H1 (cell line): ENCODE data around the gene RICTOR. TPM values are rescaled to one million over a fixed set of nuclear protein-coding genes. Genes with fewer than 3 reads are reported as not detected.
A peak's percentile ranks its signal among the peaks of the same experiment; 100 is the strongest.

Experiments used
- ASH2L ChIP-seq: fragments of 200-600, 300-600 bp; sonication (generic); IDR thresholded peaks from one replicate; pipeline ENCODE4 v1.7.1; 2017; ENCODE audit warnings: low read length
- CEBPB ChIP-seq: IDR thresholded peaks from 2 replicates; pipeline ENCODE4 v1.6.1; 2012; ENCODE audit warnings: low read depth, low read length
- CHD2 ChIP-seq: IDR thresholded peaks from 2 replicates; pipeline ENCODE4 v1.6.1; 2012; ENCODE audit warnings: low read length, improper control_type of control experiment
- E2F6 ChIP-seq: IDR thresholded peaks from 2 replicates; pipeline ENCODE4 v1.6.1; 2012; ENCODE audit warnings: inconsistent platforms
- FOSL1 ChIP-seq: IDR thresholded peaks from 2 replicates; pipeline ENCODE4 v1.6.1; 2011; ENCODE audit warnings: mild to moderate bottlenecking, low read depth, low read length, moderate library complexity; ENCODE audit not compliant: insufficient read depth
- GTF2F1 ChIP-seq: IDR thresholded peaks from 2 replicates; pipeline ENCODE4 v1.6.1; 2012; ENCODE audit warnings: low read depth, low read length, improper control_type of control experiment, borderline replicate concordance
- HDAC6 ChIP-seq: IDR thresholded peaks from one replicate; pipeline ENCODE4 v1.7.1; 2012; ENCODE audit warnings: low read depth, mild to moderate bottlenecking, inconsistent platforms, low read length, moderate library complexity
- POLR2AphosphoS5 ChIP-seq: IDR thresholded peaks from 2 replicates; pipeline ENCODE4 v1.6.1; 2011; ENCODE audit warnings: low read depth, low read length
- POU5F1 ChIP-seq: IDR thresholded peaks from 2 replicates; pipeline ENCODE4 v1.6.1; 2011; ENCODE audit warnings: low read depth, mild to moderate bottlenecking, low read length, moderate library complexity
- RBBP5 ChIP-seq: IDR thresholded peaks from 2 replicates; pipeline ENCODE4 v1.7.1; 2012; ENCODE audit warnings: low read depth, mild to moderate bottlenecking, inconsistent platforms, low read length, moderate library complexity, borderline replicate concordance
- RNF2 ChIP-seq: fragments of 200-900, 300-1000 bp; sonication (generic); IDR thresholded peaks from 2 replicates; pipeline ENCODE4 v1.7.1; 2016; ENCODE audit warnings: borderline replicate concordance, low read depth, mild to moderate bottlenecking, antibody characterized with exemption, low read length; ENCODE audit not compliant: poor library complexity, severe bottlenecking; ENCODE audit errors: missing control alignments
- TCF12 ChIP-seq: IDR thresholded peaks from 2 replicates; pipeline ENCODE4 v1.6.1; 2011; ENCODE audit warnings: low read depth, mild to moderate bottlenecking, low read length
- ZNF274 ChIP-seq: IDR thresholded peaks from 2 replicates; pipeline ENCODE4 v1.7.0; 2012; ENCODE audit warnings: low read length, borderline replicate concordance; ENCODE audit errors: extremely low read depth
- polyA plus RNA-seq, 7 experiments: library from polyadenylated mRNA; depleted of rRNA in 3 of 7; stranded (reverse) in 5 of 7; unstranded in 2 of 7; fragments of >200 nt in 5 of 7; fragments of 200-250 nt in 2 of 7; gene quantifications; 1 replicate in 5 of 7; 2 replicates in 1 of 7; 4 replicates in 1 of 7; pipeline versions ENCODE4 v1.2.1 to v1.2.3, GENCODE V29; 2011 to 2013; ENCODE audit warnings: missing spikeins in 2 of 7, mixed read lengths in 2 of 7
- total RNA-seq: library from RNA; stranded (reverse); fragmentation: NEBNext Ultra II Directional; extraction: Animal tissue kit (Norgen Biotek cat#: 25700); gene quantifications from 2 replicates; pipeline ENCODE4 v1.2.1, GENCODE V29; 2021
- TF ChIP-seq, protein P1 (sequence below): IDR thresholded peaks from 2 replicates; pipeline ENCODE4 v1.6.1; 2011; ENCODE audit warnings: low read length, improper control_type of control experiment

Gene RICTOR
- total and polyA plus RNA-seq, 2 of the 8 experiments (the other 6 are each of a cell fraction or from before 2014, with no cell fraction given): 4.3 to 26.6 TPM

DNA sequence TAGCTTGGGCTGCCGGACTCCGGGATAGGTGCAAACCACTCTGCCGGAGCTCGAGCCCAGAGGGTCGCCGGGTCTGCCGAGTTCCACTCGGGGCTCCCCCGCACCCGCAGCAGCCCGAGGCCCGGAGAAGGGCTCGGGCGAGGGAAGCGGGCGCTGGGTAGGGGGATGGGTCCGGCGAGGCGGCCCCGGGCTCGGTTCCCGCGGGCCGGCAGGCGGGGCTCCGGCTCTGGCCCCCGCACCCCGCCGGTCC lies 507 bp downstream of the RICTOR start (continued):
- TF ChIP-seq FOSL1 (no peak), POU5F1 (no peak), HDAC6 (no peak), TCF12 (no peak), ASH2L (no peak), RNF2 (no peak), RBBP5 (peak; percentile 76; the same call in 1 of the 2 replicates), E2F6 (no peak), CHD2 (no peak), ZNF274 (no peak), GTF2F1 (no peak), POLR2AphosphoS5 (0 out of 2 replicates have a peak, but pooled peaks have one; percentile 30), CEBPB (no peak)
- TF ChIP-seq, protein P1, sequence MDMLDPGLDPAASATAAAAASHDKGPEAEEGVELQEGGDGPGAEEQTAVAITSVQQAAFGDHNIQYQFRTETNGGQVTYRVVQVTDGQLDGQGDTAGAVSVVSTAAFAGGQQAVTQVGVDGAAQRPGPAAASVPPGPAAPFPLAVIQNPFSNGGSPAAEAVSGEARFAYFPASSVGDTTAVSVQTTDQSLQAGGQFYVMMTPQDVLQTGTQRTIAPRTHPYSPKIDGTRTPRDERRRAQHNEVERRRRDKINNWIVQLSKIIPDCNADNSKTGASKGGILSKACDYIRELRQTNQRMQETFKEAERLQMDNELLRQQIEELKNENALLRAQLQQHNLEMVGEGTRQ: no peak
